ENCODE measurements around the gene FAT4.

The FAT4 gene, protein sequence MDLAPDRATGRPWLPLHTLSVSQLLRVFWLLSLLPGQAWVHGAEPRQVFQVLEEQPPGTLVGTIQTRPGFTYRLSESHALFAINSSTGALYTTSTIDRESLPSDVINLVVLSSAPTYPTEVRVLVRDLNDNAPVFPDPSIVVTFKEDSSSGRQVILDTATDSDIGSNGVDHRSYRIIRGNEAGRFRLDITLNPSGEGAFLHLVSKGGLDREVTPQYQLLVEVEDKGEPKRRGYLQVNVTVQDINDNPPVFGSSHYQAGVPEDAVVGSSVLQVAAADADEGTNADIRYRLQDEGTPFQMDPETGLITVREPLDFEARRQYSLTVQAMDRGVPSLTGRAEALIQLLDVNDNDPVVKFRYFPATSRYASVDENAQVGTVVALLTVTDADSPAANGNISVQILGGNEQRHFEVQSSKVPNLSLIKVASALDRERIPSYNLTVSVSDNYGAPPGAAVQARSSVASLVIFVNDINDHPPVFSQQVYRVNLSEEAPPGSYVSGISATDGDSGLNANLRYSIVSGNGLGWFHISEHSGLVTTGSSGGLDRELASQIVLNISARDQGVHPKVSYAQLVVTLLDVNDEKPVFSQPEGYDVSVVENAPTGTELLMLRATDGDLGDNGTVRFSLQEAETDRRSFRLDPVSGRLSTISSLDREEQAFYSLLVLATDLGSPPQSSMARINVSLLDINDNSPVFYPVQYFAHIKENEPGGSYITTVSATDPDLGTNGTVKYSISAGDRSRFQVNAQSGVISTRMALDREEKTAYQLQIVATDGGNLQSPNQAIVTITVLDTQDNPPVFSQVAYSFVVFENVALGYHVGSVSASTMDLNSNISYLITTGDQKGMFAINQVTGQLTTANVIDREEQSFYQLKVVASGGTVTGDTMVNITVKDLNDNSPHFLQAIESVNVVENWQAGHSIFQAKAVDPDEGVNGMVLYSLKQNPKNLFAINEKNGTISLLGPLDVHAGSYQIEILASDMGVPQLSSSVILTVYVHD (N-terminal part only)

DNA sequence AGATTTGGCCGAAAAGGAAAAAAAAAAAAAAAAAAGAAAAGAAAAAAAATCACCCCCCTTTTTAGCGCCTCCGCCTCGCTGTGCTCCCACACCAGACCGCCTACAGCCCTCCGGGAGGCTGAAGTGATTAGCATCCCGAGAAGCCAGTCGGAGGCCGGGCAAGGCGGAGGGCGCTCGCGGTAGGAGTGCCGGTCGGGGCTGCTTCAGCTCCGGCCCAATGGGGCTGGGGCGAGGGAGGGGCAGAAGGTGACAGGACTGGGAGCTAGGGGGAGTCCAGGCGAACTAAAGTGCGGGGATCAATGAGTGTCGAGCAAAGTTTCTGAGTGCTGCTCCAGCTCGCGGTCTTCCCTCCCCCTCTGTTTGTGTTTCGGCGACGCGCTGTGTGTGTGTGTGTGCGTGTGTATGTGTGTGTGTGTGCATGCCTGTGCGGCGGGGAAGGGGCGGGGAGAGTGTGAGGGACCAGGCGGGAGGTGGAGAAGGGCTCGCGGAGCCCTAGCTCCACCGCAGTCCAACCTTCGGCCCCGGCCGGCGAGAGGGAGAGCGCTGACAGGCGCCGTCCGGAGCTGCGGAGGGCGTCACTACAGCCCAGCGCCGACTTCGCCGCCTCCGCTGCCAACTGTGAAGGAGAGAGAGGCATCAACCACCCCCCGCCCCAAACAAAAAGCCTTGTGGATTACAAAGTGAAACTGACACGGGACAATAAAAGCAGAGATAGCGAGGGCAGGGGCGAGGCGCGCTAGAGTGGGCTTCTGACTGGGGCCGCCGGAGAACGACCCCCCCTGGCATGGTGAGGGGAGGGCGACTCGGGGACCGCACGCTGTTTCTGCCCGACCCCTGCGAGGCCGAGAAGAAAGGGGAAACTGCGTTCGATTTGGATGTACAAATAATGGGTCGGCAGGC lies at the start of gene FAT4:
TSS of gene FAT4 (plus strand) at position 280 of the 900 bp plus-strand sequence. CDS start 1,457 bp downstream, outside the sequence.
- DNase-seq = peak; percentile 31

DNA sequence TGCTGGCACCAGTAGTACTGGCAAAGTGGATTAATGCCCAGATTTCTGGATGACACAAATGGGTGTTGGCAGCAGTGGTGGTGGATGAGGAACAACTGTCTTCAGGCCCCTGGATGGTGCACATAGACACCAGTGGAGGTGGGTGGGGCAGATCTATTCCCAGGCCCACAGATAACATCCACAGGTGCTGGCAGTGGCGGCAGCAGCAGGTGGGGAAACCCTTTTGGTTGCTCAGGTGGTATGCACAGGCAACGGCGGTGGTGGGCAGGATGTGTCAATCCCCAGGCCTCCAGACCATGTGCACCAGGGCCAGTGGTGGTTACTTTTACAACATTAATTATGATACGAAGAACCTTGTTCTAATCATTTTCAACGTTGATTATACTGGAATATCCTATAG lies 48.9 kb upstream of the FAT4 start:
- DNase-seq = no peak

DNA sequence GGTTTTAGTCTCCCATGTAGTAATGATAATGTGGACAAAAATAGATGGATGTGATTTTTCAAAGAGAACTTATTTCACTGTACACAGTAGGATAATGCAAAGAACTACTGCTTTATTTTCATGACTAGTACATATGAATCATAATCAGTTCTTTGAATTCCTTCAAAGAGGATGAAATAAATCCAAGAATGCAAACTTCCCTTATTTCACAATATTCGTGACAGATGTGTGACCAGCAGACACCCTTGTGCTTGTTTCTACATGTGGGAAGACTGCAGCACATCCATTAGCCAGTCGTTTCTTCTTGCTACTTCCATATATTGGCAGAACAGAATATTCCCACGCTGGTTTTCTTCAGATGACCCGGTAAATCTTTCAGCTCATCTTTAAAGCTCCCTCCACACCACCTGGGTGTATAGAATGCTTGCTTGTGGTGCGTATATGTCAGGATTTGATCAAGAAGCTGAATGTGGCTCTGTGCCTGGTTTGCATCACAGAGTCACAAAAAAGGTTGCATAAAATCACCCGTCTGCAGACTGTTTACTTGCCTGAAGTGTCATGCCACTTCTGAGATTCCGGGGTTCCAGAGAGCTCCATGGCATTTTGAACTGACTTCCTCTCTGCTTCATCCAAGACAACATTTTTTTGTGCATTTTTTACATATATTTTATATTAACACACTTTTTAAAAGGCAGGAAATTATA lies 47.7 kb upstream of the FAT4 start:
- no peak for DNase-seq

DNA sequence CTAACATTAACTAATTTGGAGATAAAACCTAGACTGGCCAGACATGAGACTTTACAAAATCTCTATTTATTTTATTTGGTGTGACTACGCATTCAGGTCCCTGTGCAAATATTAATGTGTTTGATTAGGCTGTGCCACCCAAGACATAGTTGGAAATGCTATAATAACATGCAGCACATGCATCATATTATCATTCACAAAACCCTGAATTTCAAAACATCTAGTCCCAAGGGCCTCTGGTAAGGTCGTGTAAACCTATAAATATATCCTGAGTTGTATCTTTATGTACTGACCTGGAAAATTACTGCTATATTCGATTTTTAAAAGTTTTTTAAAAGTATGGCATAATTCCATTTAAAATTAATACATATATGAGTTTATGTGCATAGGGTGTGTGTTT lies 47.1 kb upstream of the FAT4 start:
- DNase-seq = no peak

DNA sequence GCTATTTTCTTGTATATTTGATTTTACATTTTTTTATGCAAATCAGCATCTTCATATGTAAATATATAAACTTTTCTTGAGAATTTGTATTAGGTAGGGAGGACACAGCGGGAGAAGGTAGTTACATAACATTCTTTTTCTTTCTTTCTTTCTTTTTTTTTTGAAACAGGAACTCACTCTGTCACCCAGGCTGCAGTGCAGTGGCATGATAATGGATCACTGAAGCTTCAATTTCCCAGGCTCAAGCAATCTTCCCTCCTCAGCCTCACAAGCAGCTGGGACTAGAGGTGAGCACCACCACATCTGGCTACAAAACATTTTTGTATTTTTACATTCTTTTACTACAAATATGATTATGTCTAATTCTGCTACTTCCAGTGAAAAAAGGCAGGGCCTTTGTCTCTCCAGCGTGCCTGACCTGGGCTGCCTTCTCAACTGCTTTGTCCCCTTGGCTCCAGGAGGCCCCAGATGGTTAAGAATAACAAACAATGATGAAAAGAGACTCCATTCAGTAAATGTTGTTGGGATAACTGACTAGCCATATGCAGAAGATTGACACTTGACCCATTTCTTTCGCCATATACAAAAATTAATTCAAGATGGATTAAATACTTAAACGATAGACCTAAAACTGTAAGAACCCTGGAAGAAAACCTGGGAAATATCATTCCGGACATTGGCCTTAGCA lies 46.5 kb upstream of the FAT4 start:
- DNase-seq = no peak

DNA sequence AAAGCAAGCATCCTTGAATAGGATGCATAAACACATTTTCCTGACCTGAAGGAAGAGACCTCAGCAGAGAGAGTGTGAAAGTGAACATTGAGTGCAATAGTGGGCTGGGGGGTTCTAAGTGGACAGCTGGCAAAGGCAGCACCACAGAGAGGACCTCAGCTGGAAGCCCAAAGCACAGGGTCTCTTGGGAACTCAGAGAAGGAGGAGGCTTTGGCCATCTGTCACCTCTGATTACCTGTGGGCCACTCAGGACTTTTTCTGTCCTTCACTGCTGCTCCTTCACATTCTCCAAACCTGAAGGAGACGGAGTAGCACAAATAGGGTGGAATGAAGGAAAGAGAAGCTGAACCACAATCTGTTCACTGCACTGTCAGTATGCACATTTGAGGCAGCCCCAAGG lies 37.9 kb upstream of the FAT4 start:
- no peak for DNase-seq

DNA sequence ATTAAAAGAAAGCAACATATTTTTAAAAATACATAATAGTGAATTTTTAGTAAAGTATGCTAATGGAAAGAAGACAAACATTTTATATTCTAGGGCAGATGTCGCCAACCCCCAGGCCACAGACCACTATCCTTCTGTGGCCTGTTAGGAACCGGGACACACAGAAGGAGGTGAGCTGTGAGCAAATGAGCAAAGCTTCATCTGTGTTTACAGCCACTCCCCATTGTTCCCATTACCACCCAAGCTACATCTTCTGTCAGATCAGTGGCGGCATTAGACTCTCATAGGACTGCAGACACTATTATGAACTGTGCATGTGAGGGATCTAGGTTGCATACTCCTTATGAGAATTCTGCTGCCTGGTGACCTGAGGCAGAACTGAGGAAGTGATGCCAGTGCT lies 37.0 kb upstream of the FAT4 start:
- DNase-seq = no peak

DNA sequence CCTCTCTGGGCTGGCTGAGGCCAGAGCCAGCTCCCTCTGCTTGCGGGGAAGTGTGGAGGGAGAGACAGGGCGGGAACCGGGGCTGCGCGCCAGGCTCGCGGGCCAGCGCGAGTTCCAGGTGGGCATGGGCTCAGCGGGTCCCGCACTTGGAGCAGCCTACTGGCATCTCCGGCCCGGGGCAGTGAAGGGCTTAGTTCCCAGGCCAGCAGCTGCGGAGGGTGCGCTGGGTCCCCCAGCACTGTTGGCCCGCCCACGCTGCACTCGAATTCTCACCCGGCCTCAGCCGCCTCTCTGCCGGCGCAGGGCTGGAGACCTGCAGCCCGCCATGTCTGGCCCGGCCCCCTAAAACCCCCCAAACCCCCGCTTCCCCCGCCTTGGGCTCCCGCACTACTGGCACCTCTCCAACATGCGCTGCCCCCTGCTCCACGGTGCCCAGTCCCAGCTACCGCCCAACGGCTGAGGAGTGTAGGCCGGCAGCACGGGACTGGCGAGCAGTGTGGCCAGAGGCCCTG lies 33.8 kb upstream of the FAT4 start:
- DNase-seq = no peak

DNA sequence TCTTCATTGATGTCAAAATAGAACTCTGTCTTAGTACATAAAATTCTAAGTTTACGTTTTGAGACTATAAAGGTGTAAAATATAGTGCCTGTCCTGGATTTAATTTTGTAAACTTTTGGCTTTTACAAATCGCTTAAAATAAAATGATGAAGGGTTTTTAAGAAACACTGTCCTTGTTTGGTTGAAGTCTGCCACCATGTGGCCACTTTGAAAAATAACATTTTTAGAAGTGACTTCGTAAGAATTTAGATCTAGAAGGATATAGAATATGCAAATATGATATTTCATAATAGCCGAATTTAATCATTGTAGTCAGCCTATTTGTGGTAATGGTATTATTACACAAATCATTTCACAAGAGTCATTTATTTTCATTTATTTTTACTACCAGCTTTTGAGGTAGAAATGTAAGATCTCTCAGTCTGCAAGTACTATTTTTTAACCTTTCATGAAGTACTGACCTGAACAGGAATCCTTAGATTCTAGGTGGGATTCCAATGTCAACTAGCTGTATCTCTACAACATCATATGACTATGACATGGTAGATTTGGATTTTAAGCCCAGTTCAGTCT lies 31.0 kb upstream of the FAT4 start:
- DNase-seq = no peak

DNA sequence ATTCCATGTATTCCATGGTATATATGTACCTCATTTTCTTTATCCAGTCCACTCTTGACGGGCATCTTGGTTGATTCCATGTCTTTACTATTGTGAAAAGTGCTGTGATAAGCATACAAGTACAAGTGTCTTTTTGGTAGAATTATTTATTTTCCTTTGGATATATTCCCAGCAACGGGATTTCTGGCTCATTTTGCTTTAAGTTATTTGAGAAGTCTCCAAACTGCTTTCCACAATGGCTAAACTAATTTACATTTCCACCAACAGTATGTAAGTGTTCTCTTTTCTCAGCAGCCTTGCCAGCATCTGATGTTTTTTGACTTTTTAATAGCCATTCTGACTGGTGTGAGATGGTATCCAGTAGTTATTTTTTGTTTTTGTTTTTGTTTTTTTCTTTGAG lies 17.6 kb upstream of the FAT4 start:
- DNase-seq = no peak

DNA sequence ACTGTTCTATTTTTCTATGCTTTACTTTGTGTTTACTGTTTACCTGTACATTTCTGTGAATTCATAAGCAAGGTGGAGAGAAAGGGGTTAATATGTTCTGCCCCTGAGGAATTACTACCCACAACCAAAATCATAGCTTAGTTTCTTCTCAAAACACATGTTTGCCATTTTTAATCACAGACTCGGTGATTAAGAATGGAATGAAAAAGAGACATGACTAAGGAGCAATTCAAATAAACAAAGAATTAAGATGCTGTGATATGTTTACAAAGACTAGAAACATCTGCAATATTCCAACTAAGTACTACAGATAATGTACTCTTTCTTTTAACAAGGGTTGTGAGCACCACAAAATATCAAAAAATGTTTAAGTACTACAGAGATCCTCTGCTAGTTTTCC lies 11.7 kb upstream of the FAT4 start:
- no peak for DNase-seq

DNA sequence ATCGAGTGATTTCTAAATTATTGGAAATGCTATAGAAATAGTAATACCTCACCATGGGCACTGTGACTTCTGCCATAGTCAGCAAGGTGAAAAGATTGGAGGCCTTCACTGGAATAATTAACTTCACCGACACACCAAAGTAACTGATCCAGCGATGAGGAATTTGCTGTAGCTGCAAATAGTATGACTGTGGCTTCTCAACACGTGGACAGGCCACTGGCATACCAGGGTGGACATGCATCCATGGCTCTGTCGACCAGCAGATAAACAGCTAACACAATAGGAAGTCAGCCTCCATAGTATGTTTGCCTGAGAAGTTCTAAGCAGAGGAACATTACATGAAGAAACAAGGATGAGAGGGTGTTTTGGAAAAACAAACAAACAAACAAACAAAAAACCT lies 10.9 kb upstream of the FAT4 start:
- DNase-seq = no peak

DNA sequence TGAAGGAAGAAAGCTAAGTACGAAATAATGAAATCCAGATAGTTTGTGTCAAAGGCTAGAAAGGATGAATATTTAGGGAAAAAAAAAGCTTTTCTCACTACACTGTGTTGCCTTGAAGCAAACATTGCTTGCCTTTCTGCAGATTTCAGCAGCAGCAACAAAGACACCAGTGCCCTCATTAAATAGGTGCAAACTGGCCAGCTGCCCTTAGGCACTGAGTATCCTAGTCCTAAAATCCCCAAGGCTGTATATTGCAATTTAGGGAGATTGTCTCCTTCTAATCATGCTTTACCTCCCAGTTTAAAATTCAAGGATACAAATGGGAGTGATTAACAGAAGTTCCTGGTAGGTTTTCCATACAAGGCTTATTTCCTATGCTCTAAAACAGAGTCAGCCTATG lies 8.6 kb upstream of the FAT4 start:
- no peak for DNase-seq

DNA sequence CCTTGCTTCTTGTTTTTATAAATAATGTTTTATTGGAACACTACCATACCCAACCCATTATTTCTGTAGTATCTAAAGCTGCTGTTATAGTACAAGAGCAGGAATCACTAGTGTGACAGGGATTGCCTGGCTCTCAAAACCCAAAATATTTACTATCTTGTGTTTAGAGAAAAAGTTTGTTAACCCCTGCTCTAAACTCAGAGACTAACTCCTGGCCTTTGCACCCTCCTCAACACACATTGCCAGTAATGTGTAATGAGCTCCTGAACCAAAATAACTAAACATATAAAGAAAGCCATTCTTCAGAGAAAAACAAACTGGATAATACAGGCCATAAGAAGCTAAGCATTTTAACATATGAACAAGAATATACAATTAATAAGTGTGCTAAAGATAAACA lies 8.2 kb upstream of the FAT4 start:
- no peak for DNase-seq

DNA sequence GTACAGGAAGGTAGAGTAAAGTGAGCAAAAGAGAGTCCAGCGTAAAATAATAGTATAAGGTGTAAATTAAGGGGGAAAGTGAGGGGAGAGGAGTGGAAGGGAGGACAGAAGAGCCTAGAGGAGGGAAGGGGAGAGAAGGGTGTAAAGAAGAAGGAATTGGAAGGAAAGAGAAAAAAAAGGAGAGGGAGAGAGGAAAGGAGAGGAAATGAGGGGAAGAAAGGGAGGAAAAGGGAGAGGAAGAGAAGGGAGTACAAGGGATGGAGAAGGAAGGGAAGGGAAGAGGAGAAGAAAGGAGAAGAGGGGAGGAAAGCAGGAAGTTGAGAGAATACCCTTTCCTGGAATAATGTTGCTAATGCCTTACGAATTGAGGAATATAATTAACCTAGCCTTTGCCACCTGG lies 3.3 kb upstream of the FAT4 start:
- DNase-seq = no peak

DNA sequence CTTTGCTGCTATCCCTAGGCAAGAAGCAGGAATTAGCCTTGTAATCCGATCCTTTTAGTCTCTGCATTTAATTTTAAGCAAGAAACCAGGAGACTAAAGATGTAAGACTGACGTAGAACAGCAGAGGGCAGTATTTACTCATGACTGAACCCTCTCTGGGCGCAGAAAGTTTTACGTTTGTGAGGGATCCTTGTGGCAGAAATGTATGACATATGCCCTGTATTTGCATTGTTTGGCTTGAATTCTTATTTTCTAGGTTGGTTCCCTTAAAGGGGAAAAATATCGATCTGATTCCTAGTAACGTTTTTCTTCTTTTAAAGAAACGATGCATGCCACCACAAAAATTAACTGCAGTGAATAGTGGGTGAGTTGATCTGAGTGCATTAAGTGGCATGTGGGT lies 1.3 kb upstream of the FAT4 start:
- DNase-seq = peak; percentile 59

DNA sequence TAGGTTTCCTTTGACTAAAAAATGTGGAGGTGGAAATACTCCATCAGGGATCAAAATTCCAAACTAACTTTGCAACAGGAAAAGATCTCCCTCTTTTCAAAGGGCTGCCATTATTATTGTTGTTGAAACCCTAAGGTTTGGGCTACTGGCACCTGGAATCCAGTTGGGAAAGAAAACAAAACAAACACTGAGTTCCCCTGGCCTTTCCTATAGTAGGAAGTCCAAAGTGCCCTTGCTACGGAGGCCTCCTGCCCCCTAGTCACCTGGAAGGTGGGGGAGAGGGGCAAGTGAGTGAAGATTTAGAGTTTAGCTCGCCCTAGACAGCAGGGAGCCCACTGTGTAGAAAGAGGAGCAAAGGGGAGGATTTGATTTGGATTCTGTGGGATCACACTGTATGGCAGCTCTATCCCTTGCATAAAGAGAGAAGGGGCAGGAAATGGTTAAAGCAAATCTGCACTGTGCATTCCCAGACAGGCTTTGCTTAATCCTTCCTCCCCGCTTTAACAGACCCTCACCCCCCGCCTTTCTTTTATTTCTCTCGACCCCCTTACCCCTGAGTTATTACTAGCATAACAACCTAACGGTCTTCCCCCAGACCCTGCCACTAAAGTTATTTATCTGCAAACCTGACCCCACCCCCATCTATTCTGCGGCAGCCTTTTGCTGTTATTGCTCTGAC lies 627 bp upstream of the FAT4 start:
- DNase-seq = no peak

DNA sequence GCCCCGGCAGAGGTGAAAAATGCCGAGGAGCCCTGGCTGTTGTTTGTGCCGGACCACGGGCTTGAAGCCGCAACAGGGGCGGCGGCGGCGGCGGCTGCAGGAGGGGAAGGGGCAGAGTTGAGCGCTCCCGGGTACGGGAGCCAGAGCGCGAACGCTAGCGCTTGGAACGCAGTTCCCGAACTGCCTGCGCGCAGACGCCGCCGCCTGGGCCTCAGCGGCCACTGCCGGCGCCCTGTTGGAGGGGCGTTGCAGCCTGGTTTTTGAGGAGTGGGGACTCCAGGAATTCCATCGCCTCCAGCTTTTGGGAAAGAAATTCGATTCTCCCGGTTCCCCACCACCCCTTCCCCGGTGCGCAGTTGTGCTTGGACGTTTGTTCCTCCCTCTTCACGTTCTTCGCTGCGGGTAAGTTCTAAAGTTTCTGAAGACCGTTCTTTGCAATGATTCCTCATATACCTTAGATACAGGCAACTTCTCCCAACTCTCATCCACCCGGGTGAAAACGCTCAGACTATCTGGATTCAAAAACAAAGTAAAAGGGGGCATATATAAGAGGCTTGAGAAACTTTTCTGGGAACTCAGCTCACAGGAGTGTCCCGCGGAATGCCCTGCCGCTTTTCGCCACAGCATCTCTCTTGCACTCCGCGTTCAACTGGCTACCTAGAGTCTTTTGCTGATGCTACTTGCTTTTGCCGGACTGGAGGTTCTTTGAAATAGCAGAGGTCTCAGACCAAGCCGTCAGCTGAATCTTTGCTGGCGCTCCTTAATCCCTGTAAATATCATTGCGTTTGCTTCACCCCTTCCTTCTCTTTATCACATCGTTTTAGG lies 1.0 kb downstream of the FAT4 start:
- DNase-seq = no peak

DNA sequence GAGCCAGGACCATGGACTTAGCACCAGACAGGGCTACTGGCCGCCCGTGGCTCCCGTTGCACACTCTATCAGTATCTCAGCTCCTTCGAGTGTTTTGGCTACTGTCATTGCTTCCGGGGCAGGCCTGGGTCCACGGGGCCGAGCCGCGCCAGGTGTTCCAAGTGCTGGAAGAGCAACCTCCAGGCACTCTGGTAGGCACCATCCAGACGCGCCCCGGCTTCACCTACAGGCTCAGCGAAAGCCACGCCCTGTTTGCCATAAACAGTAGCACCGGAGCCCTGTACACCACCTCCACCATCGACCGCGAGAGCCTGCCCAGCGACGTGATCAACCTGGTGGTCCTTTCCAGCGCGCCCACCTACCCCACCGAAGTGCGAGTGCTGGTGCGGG lies 1.6 kb downstream of the FAT4 start:
- DNase-seq = no peak
